Spleen (tissue), 7 donors: Measurements from ENCODE around the gene MTMR10.

Source experiments
- POLR2A ChIP-seq, 3 donors: fragments of 450-650 bp; IDR thresholded peaks; one replicate each; pipeline ENCODE4 v1.5.1; 2017; ENCODE audit warnings: antibody characterized with exemption in 3 of 3, mild to moderate bottlenecking in 1 of 3
- POLR2AphosphoS5 ChIP-seq, 3 donors: sonication (generic); formaldehyde crosslinking; IDR thresholded peaks; one replicate each; pipeline ENCODE4 v1.5.1; 2017; ENCODE audit warnings: antibody characterized with exemption in 3 of 3
- TF ChIP-seq, protein P1 (sequence below), 11 experiments: fragments of 200-600 bp in 7 of 11; fragments of 450-650 bp in 4 of 11; sonication (generic) in 4 of 11; IDR thresholded peaks in 8 of 11; conservative IDR thresholded peaks in 3 of 11; 1 replicate in 7 of 11; 2 replicates in 4 of 11; pipeline versions ENCODE4 v1.4.0 to v1.8.0; 2016 to 2021; ENCODE audit warnings: antibody characterized with exemption in 11 of 11, inconsistent platforms in 4 of 11, mild to moderate bottlenecking in 1 of 11
- donor health status: DM: no; HTN: no; CAD: no; lungs with moderate emphysema.
- donor health status: DM: no; HTN: no; CAD: no.
- donor health status: DM: no; HTN: no; CAD: no.

DNA sequence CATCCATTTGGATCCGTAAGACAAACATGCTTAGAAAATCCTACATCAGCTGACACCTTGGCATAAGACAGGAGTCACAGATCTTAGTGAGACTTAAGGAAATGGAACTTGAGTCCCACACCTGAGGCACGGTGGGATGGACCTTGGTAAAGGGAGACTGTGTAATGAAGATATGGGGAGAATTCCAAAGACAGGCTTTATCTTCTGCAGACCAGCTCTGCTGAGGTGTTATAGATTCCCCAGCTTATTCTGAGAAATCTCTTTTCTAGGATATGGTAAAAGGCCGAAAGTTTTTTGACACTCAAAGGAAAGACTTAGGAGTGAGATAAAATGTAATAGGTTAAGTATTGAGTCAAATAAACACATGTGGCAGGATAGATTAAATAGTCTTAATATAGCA lies 8.3 kb upstream of the MTMR10 start:
- TF ChIP-seq, protein P1, sequence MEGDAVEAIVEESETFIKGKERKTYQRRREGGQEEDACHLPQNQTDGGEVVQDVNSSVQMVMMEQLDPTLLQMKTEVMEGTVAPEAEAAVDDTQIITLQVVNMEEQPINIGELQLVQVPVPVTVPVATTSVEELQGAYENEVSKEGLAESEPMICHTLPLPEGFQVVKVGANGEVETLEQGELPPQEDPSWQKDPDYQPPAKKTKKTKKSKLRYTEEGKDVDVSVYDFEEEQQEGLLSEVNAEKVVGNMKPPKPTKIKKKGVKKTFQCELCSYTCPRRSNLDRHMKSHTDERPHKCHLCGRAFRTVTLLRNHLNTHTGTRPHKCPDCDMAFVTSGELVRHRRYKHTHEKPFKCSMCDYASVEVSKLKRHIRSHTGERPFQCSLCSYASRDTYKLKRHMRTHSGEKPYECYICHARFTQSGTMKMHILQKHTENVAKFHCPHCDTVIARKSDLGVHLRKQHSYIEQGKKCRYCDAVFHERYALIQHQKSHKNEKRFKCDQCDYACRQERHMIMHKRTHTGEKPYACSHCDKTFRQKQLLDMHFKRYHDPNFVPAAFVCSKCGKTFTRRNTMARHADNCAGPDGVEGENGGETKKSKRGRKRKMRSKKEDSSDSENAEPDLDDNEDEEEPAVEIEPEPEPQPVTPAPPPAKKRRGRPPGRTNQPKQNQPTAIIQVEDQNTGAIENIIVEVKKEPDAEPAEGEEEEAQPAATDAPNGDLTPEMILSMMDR (IDR thresholded peaks at IDR 0.05 in 8 of 11, conservative IDR thresholded peaks at IDR 0.05 in 3 of 11), result no peak
- TF ChIP-seq POLR2A (IDR thresholded peaks at IDR 0.05) (no peak), POLR2AphosphoS5 (IDR thresholded peaks at IDR 0.05) (no peak)
